ENCODE data around the gene PRPF39. TPM values are rescaled to one million over a fixed set of nuclear protein-coding genes. Genes with fewer than 3 reads are reported as not detected.
"Not testable (repeated sequence)": the region's sequence is repeated elsewhere in the genome, so short reads cannot be mapped to it uniquely, and the experiment has no call there.

Gene PRPF39
- polyA plus RNA-seq, 2 donors, result 11.8 to 32.4 TPM

GRCh38 chr14:45128963-45129629 lies 45.2 kb downstream of the PRPF39 start:
- Histone ChIP-seq H3K27me3 (ENCODE audit: control insufficient read depth in 1 of 2, insufficient read depth in 2 of 2, low read length in 2 of 2) (no peaks in the 10 kb centered on the region), H3K27ac (ENCODE audit: low read depth in 2 of 2, low read length in 1 of 2) (no peak overlapping the region), H3K4me3 (ENCODE audit: low read depth in 1 of 2, low read length in 2 of 2) (no peak overlapping the region), H3K4me1 (ENCODE audit: control insufficient read depth in 2 of 2, insufficient read depth in 2 of 2, low read length in 1 of 2) (no peaks in the 10 kb centered on the region), H3K9me3 (ENCODE audit: control insufficient read depth in 2 of 2, insufficient read depth in 1 of 2, low read depth in 1 of 2, low read length in 1 of 2) (no peaks in the 10 kb centered on the region), H3K36me3 (ENCODE audit: control insufficient read depth in 2 of 2, insufficient read depth in 2 of 2, low read length in 1 of 2) (peaks cover 0 to 2% of the 10 kb centered on the region in 2 donors)
- 55 to 98% methylated on average over 1 of the region's 1 CpG for WGBS, 2 donors

- H3K4me1 ChIP-seq (ENCODE audit: control insufficient read depth in 2 of 2, insufficient read depth in 2 of 2, low read length in 1 of 2), result no peaks in the 10 kb centered on the region
- H3K27ac ChIP-seq (ENCODE audit: low read depth in 2 of 2, low read length in 1 of 2), result peak overlapping the region; percentile 86 to 91
- no peaks in the 10 kb centered on the region for H3K36me3 ChIP-seq (ENCODE audit: control insufficient read depth in 2 of 2, insufficient read depth in 2 of 2, low read length in 1 of 2)
- H3K27me3 ChIP-seq (ENCODE audit: control insufficient read depth in 1 of 2, insufficient read depth in 2 of 2, low read length in 2 of 2), result no peaks in the 10 kb centered on the region
- no peaks in the 10 kb centered on the region for H3K9me3 ChIP-seq (ENCODE audit: control insufficient read depth in 2 of 2, insufficient read depth in 1 of 2, low read depth in 1 of 2, low read length in 1 of 2)
- 0 to 1% methylated on average over 9 of the region's 9 CpGs for WGBS, 2 donors
- peak overlapping the region; percentile 69 to 73 for H3K4me3 ChIP-seq (ENCODE audit: low read depth in 1 of 2, low read length in 2 of 2)
These were observed 49.8 kb downstream of the PRPF39 start for GRCh38 chr14:45133683-45134050.

DNA sequence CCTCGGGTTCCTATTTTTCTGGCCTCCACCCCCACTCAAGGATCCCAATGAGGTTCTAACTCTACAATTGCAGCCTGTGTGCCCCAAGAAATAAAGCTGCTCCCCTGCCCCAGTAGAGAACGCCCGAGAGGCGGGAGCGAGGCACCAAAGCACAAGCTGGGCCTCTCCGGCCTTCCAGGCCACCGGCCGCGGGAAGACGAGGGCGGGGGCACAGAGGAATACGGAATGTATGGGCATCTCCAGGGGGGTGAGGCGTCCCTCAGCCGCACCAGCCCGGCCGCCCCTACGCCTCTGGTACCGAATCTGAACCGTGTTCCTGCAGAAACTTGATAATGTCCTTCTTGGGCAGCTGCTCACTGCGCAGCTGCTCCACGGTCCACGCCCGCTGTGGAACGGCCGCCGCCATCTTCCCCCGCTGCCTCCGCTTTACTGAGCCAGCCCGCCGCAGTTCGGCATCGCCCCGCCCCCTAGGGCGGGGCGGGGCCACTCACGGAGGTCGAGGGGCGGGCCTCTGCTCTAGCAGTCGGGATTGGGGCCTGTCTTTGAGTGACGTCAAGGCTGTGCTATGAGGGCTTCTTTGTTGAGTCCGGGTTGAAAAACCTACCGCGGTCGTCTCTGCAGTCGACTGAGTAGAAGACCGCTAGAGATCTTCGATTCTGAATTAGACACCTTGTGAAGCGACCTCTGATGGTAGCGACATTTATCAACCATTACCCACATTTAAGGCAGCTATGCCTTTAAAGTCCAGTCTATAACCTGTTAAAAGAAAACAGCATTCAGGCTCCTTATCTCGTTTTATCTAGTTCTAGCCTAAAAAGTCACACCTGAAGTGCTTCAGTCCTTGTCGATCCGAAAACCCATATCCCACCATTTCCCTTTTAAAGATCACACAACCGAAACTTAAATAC lies 50.4 kb downstream of the PRPF39 start, which contains the start of gene FKBP3:
Gene FKBP3, minus strand, starts transcription at position 431 of the 908 bp plus-strand sequence. Its CDS starts 25 bp downstream, at position 406.
- H3K27ac ChIP-seq (ENCODE audit: low read depth in 2 of 2, low read length in 1 of 2), result peak within 1 kb of the TSS; percentile 86 to 91
- H3K27me3 ChIP-seq (ENCODE audit: control insufficient read depth in 1 of 2, insufficient read depth in 2 of 2, low read length in 2 of 2), result no peaks in the 10 kb centered on the region
- WGBS, 2 donors, result 0% methylated on average over 53 of the region's 53 CpGs
- H3K36me3 ChIP-seq (ENCODE audit: control insufficient read depth in 2 of 2, insufficient read depth in 2 of 2, low read length in 1 of 2), result no peaks in the 10 kb centered on the region
- peak within 1 kb of the TSS; percentile 69 to 73 for H3K4me3 ChIP-seq (ENCODE audit: low read depth in 1 of 2, low read length in 2 of 2)
- H3K9me3 ChIP-seq (ENCODE audit: control insufficient read depth in 2 of 2, insufficient read depth in 1 of 2, low read depth in 1 of 2, low read length in 1 of 2), result no peaks in the 10 kb centered on the region
- no peaks in the 10 kb centered on the region for H3K4me1 ChIP-seq (ENCODE audit: control insufficient read depth in 2 of 2, insufficient read depth in 2 of 2, low read length in 1 of 2)

- Histone ChIP-seq H3K36me3 (ENCODE audit: control insufficient read depth in 2 of 2, insufficient read depth in 2 of 2, low read length in 1 of 2) (no peaks in the 10 kb centered on the region), H3K4me3 (ENCODE audit: low read depth in 1 of 2, low read length in 2 of 2) (peak overlapping the region in 1 of 2 donors; percentile 69), H3K27ac (ENCODE audit: low read depth in 2 of 2, low read length in 1 of 2) (peak overlapping the region in 1 of 2 donors; percentile 80), H3K27me3 (ENCODE audit: control insufficient read depth in 1 of 2, insufficient read depth in 2 of 2, low read length in 2 of 2) (no peaks in the 10 kb centered on the region), H3K4me1 (ENCODE audit: control insufficient read depth in 2 of 2, insufficient read depth in 2 of 2, low read length in 1 of 2) (no peaks in the 10 kb centered on the region), H3K9me3 (ENCODE audit: control insufficient read depth in 2 of 2, insufficient read depth in 1 of 2, low read depth in 1 of 2, low read length in 1 of 2) (no peaks in the 10 kb centered on the region)
- 0% methylated on average over 7 of the region's 7 CpGs for WGBS, 2 donors
These were observed 51.2 kb downstream of the PRPF39 start for GRCh38 chr14:45135156-45135555.

DNA sequence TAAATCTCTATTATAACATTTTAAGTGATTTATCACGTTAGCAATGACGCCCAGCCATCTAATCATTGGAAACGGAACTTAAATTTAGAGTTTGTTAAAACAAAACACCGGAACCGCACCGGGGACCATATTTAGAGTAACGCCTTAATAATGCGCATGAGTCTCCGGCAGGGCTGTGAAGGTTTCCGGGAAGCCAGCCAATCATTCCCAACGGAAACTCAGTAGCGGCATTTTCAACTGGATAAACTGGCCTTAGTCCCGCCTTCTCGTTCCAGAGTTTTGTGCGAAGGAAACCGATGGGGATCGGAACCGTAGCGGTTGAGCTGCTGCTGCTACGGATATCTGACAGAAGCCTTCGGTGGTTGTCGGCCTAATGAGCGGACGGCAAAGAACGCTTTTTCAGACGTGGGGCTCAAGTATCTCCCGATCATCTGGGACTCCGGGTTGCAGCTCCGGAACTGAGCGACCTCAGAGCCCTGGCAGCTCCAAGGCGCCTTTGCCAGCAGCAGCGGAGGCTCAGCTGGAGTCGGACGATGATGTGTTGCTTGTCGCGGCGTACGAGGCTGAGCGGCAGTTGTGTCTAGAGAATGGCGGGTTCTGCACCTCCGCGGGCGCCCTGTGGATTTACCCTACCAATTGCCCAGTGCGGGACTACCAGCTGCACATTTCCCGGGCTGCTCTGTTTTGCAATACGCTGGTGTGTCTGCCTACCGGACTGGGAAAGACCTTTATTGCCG lies 51.9 kb downstream of the PRPF39 start, which contains the start of gene FANCM:
Gene FANCM, plus strand, starts transcription at position 272 of the 737 bp plus-strand sequence. Its CDS starts 102 bp downstream, at position 374.
- peak within 1 kb of the TSS; percentile 69 to 79 for H3K4me3 ChIP-seq (ENCODE audit: low read depth in 1 of 2, low read length in 2 of 2)
- no peaks in the 10 kb centered on the region for H3K4me1 ChIP-seq (ENCODE audit: control insufficient read depth in 2 of 2, insufficient read depth in 2 of 2, low read length in 1 of 2)
- peak within 1 kb of the TSS; percentile 80 to 93 for H3K27ac ChIP-seq (ENCODE audit: low read depth in 2 of 2, low read length in 1 of 2)
- H3K27me3 ChIP-seq (ENCODE audit: control insufficient read depth in 1 of 2, insufficient read depth in 2 of 2, low read length in 2 of 2), result no peaks in the 10 kb centered on the region
- 0% methylated on average over 48 of the region's 48 CpGs for WGBS, 2 donors
- no peaks in the 10 kb centered on the region for H3K9me3 ChIP-seq (ENCODE audit: control insufficient read depth in 2 of 2, insufficient read depth in 1 of 2, low read depth in 1 of 2, low read length in 1 of 2)
- H3K36me3 ChIP-seq (ENCODE audit: control insufficient read depth in 2 of 2, insufficient read depth in 2 of 2, low read length in 1 of 2), result no peaks in the 10 kb centered on the region

DNA sequence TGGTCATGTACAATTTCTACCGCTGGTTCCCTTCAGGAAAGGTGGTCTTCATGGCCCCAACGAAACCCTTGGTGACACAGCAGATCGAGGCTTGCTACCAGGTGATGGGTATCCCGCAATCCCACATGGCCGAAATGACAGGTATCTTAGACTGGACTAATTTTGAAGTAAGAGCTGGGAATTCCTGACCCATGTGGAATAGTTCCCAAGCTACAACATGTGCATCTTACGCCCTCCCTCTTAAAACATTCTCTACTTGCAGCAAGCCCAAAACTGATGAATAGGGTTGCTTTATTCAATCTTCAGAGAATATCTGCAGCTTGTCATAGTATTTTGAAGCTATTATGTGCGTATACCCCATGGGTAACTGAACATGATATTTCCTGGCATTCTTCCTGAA lies 52.5 kb downstream of the PRPF39 start:
- peak overlapping the region; percentile 69 to 79 for H3K4me3 ChIP-seq (ENCODE audit: low read depth in 1 of 2, low read length in 2 of 2)
- 1% methylated on average over 7 of the region's 7 CpGs for WGBS, 2 donors

DNA sequence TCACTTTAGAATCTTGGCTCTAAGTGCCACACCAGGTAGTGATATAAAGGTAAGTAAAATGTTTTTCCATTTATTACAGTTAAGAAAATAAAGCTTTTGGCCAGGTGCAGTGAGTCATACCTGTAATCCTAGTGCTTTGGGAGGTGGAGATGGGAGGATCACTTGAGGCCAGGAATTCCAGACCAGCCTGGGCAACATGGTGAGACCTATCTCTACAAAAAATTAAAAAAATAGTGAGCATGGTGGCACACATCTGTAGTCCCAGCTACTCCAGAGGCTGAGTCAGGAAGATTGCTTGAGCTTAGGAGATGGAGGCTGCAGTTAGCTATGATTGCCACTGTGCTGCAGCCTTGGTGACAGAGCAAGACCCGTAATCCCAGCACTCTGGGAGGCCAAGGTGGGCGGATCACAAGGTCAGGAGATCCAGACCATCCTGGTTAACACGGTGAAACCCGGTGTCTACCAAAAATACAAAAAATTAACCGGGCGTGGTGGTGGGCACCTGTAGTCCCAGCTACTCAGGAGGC lies 56.8 kb downstream of the PRPF39 start:
- 92 to 97% methylated on average over 6 of the region's 6 CpGs for WGBS, 2 donors
- Histone ChIP-seq H3K27me3 (ENCODE audit: control insufficient read depth in 1 of 2, insufficient read depth in 2 of 2, low read length in 2 of 2) (no peaks in the 10 kb centered on the region), H3K4me3 (ENCODE audit: low read depth in 1 of 2, low read length in 2 of 2) (no peak overlapping the region), H3K36me3 (ENCODE audit: control insufficient read depth in 2 of 2, insufficient read depth in 2 of 2, low read length in 1 of 2) (no peaks in the 10 kb centered on the region), H3K9me3 (ENCODE audit: control insufficient read depth in 2 of 2, insufficient read depth in 1 of 2, low read depth in 1 of 2, low read length in 1 of 2) (no peaks in the 10 kb centered on the region), H3K4me1 (ENCODE audit: control insufficient read depth in 2 of 2, insufficient read depth in 2 of 2, low read length in 1 of 2) (no peaks in the 10 kb centered on the region), H3K27ac (ENCODE audit: low read depth in 2 of 2, low read length in 1 of 2) (no peak overlapping the region)

More for the DNA sequence above, 52.5 kb downstream of the PRPF39 start:
- Histone ChIP-seq H3K27me3 (ENCODE audit: control insufficient read depth in 1 of 2, insufficient read depth in 2 of 2, low read length in 2 of 2) (no peaks in the 10 kb centered on the region), H3K27ac (ENCODE audit: low read depth in 2 of 2, low read length in 1 of 2) (peak overlapping the region in 1 of 2 donors; percentile 93), H3K4me1 (ENCODE audit: control insufficient read depth in 2 of 2, insufficient read depth in 2 of 2, low read length in 1 of 2) (no peaks in the 10 kb centered on the region), H3K36me3 (ENCODE audit: control insufficient read depth in 2 of 2, insufficient read depth in 2 of 2, low read length in 1 of 2) (no peaks in the 10 kb centered on the region), H3K9me3 (ENCODE audit: control insufficient read depth in 2 of 2, insufficient read depth in 1 of 2, low read depth in 1 of 2, low read length in 1 of 2) (no peaks in the 10 kb centered on the region)

DNA sequence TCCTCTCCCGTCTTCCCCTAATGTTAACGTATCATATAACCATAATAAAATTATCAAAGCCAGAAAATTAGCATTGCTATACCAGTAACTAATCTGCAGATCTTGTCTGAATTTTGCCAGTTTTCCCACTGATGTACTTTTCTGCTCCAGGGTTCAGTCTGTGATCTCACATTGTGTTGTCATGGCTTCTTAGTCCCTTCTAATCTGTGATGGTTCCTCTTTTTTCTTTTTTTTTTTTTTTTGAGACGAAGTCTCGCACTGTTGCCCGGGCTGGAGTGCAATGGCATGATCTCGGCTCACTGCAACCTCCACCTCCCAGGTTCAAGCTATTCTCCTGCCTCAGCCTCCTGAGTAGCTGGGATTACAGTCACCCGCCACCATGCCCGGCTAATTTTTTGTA lies 58.2 kb downstream of the PRPF39 start:
- H3K4me1 ChIP-seq (ENCODE audit: control insufficient read depth in 2 of 2, insufficient read depth in 2 of 2, low read length in 1 of 2); H3K9me3 ChIP-seq (ENCODE audit: control insufficient read depth in 2 of 2, insufficient read depth in 1 of 2, low read depth in 1 of 2, low read length in 1 of 2); H3K4me3 ChIP-seq (ENCODE audit: low read depth in 1 of 2, low read length in 2 of 2); H3K27me3 ChIP-seq (ENCODE audit: control insufficient read depth in 1 of 2, insufficient read depth in 2 of 2, low read length in 2 of 2); H3K27ac ChIP-seq (ENCODE audit: low read depth in 2 of 2, low read length in 1 of 2); H3K36me3 ChIP-seq (ENCODE audit: control insufficient read depth in 2 of 2, insufficient read depth in 2 of 2, low read length in 1 of 2): not testable (repeated sequence)
- WGBS, 2 donors, result 92 to 96% methylated on average over 8 of the region's 8 CpGs

- H3K36me3 ChIP-seq (ENCODE audit: control insufficient read depth in 2 of 2, insufficient read depth in 2 of 2, low read length in 1 of 2), result no peaks in the 10 kb centered on the region
- H3K4me1 ChIP-seq (ENCODE audit: control insufficient read depth in 2 of 2, insufficient read depth in 2 of 2, low read length in 1 of 2), result no peaks in the 10 kb centered on the region
- no peaks in the 10 kb centered on the region for H3K27me3 ChIP-seq (ENCODE audit: control insufficient read depth in 1 of 2, insufficient read depth in 2 of 2, low read length in 2 of 2)
- no peaks in the 10 kb centered on the region for H3K9me3 ChIP-seq (ENCODE audit: control insufficient read depth in 2 of 2, insufficient read depth in 1 of 2, low read depth in 1 of 2, low read length in 1 of 2)
- H3K4me3 ChIP-seq (ENCODE audit: low read depth in 1 of 2, low read length in 2 of 2), result no peak overlapping the region
- no peak overlapping the region for H3K27ac ChIP-seq (ENCODE audit: low read depth in 2 of 2, low read length in 1 of 2)
These were observed 60.7 kb downstream of the PRPF39 start for GRCh38 chr14:45144658-45145057.
